ENCODE data around the gene MXI1.

- no peak for TF ChIP-seq CREB5 (CRISPR knock-in tag; IDR thresholded peaks at IDR 0.05; ENCODE audit: low read depth)
- TF ChIP-seq ZFP30 (CRISPR knock-in tag; IDR thresholded peaks at IDR 0.05): no peak
- no peak for TF ChIP-seq PATZ1 (CRISPR knock-in tag; IDR thresholded peaks at IDR 0.05; ENCODE audit: borderline replicate concordance)
- no peak for TF ChIP-seq ISL1 (CRISPR knock-in tag; IDR thresholded peaks at IDR 0.05)
- no peak for TF ChIP-seq ZNF8 (CRISPR knock-in tag; IDR thresholded peaks at IDR 0.05)
These were observed 35.2 kb upstream of the MXI1 start for GRCh38 chr10:110172155-110172554.
